GM18498 (cell line): ENCODE results near the gene COPS9.

Source experiments
- ATAC-seq: cut with Tn5 transposase; IDR thresholded peaks from one replicate; pipeline ENCODE4 v1.9.1; 2021; ENCODE audit warnings: mild to moderate bottlenecking, moderate library complexity; ENCODE audit not compliant: unreplicated experiment

Gene COPS9

DNA sequence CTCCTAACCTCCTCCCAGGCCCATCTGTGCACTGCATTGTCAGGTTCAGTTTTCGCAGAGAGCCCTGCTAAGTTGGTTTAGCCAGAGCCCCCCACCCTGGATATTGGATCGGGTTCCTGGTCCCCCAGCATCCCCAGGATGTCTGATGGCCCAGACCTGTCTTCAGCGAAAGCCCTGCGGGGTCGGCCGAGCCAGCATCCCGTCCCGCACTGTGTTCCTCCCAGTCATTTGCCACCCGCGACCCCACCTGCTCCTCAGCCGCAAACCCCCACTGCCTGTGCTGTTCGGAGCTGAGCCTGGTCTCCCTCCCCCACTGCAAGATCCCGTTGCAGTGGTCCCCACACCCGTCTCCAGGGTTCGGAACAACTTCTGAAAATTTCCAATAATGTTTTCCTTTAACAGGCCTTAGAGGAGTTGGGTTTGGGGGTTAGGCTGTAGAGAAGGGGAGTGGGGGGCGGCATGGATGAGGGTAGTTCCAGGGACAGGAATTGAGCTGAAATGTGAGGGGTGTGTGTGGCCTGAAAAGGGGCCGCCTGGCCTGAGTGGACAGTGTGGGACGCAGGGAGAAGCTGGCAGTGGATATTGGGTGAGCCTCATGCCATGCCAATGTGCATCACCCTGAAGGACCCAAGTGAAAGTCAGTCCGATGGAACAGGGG lies 1.6 kb upstream of the COPS9 start:
- ATAC-seq = no peak

DNA sequence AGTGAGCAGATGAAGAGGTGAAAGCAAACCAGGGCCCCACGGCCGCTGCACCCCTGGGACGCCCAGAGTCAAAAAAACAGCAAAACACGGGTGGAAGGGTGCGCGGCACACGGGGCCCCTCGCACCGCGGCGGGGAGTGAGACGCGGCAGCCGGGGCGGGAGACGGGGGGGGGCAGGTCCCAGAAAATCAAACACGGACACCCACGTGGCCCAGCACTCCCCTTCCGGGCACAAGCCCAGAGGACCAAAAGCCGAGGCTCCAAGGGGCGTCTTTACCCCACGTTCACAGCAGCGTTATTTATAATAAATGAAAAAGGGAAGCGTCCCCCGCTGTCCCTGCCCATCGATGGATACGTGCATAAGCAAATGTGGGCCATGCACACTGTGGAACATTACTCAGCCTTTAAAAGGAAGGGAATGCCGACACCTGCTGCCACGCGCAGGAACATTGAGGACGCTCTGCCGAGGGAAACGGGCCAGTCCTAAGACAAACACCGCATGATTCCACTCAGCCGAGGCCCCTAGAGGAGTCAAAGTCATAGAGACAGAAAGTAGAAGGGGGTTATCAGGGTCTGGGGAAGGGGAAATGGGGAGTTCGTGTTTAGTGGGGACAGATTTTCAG lies 677 bp upstream of the COPS9 start:
- ATAC-seq = peak; percentile 19

DNA sequence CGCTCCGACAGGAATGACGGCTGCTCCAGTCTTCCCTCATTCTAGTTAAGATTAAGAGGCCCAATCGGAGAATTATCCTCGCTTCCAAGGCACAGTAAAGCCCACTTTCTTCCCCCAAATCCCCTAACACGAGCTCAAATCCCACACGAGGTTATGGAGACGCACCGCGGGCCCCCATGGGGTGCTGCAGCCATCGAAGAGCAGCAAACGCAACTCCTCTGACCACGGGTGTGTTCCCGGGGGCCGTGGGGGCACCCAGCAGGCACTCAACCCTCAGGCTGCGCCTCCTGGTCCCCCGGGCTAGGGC lies 446 bp downstream of the COPS9 start:
- peak; percentile 25 for ATAC-seq

DNA sequence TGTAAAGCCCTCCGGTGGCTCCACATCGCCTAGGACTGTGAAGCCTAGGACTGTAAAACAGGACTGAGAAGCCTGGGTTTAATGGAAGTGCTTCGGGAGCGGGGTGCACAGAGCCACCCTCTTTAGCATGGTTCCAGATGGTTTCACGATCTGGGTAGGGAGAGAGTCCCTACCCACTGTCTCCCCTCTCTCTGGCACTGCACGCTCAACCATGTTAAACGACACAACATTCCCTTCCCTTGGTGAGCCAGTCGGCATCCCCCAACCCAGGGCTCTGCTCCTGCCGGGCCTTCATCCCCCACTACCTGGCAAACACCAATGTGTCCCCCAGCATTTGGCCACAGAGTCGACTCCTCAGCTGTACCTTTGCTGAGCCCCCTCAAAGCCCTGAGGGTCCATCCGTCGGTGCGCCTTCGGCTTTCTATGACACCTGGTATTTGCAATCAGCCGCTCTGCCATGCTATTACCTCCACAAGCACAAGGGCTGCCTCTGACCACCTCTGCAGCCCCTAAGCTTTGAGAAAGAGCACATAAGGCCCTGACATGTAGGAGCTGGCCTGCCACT lies 1.1 kb downstream of the COPS9 start:
- ATAC-seq = no peak

DNA sequence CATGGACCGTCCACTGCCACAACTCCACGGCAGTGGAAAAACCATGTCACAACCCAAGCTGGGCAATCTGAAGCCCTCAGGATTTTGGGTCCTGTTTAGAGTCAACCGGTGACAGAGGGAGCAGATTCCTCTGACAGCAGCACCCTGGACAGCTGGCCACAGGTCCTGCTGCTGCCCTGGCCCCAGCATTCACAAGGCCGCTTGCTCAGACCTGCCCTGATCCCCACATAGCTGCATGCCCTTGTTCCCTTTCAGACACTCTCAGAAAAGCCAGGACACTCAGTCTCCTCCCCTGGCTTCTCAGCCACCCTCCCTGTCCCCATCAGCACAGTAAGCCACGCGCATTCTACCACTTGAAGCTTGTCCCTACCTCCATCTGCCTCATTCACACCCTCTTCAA lies 1.6 kb downstream of the COPS9 start:
- no peak for ATAC-seq

DNA sequence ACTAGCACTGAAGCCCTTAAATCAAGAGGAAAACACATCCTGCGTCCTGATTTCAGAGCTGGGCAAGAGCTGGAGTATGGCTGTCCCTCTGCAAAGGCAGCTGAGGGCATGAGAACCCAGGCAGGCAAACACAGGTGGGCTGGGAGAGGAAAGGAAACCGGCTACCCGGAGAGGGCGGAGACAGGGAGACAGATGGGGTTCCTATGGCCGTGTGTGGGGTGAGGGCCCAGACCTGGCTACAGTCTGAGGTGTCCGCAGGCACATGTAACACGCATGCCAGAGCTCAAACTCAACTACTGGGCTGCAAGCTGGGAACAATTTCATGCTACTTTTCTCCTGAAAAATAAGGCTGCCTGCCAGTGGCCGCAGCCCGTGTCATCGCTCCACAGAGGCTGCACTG lies 2.7 kb downstream of the COPS9 start:
- no peak for ATAC-seq

DNA sequence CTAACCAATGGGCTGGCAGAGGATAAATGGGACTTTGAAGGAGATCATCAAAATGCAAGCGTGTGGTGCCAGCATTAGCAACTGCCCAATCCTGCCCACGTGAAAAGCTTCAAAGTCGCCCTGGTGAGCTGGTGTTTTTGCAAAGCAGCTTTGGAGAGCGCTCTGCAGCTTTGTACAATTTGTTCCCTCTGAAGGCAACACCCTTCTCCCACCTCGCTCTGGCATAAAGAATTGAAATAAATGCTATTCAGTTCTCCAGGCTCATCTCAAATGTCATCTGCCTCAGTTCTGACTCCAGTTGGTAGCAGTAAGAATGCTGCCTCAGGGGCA lies 3.5 kb downstream of the COPS9 start:
- no peak for ATAC-seq

DNA sequence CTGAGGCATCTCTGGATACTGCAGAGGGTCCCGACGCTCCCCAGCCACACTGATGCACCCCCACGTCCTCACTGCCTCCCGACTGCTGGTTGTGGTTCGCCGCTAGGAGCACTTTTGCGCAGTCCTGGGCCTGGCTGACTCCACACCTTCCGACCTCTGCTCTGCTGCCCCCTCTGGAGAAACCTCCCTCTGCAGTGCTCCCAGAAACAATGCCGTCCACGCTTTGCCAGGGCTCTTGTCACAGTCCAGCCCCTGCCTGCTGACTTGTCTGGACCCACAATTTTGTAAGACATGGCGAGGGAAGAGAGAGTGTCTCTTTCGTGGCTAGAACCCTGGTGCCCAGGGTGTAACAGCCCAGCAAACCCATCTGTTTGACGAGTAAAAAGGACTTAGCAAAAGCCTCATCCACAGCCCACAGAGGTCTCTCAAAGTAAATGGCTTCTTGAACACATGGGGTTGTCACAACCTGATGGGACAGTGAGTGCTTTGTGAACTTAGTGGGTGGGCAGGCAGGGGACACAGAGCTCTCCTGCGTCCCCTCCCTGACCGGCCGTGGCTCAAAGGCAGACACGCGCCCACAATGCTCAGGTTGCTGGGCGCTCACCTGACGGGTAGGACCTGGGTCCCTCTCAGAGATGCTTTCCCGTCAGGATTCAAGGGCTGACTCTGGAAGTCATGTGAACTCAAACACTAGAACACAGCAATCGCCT lies 4.0 kb downstream of the COPS9 start:
- no peak for ATAC-seq

DNA sequence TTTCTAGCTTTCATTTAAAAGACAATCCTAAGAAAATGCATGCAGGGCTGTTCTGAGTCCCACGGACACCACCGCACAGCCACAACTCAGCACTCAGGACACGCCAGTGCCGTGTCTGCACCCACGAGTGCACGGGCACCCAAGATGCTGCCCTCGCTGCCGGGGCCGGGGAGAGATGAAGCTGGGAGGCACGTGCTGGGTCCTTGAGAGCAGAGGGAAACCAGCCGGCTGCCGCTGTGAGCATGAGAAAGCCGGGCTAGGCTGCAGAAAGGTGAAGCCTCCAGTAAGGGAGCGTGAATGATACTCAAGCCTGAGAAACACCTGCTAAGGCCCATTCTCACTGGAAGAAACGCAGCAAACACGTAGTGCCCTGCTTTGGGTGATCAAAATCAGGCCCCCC lies 4.8 kb downstream of the COPS9 start:
- no peak for ATAC-seq

DNA sequence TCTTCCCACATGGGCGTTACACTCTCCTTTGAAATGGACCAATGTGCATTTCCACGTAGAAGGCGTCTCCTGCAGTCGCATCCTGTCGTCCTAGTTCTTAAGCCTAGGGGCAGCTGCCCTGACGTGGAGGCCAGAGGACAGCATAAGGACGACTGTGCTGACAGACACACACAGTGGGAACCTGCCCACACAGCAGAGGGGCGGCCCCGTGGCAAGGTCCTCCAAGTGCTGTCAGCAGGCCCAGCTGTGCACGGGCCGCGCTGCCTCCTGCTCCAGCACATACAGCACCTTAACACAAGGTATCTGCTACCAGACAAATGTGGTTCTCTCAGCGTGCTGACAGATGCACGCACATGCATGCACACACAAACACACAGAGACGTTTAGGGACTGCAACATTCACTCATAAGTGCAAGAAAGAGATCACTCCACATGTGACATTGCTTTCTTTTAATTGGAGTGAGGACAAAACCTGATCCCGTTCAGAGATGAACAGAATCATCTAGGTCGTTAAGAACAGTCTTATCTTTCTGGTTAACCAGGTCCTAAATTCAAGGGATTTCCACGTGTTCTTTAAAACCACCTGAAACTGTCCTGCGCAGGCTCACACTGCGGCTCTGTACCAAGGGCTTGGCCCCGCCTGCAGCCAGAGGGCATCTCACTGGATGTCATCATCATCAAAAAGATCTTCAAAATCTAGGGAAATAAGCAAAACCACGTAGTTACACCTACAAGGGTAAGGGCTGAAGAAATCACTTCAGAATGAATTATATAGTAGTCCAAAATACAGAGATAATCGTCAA lies 5.5 kb downstream of the COPS9 start:
- ATAC-seq = no peak

DNA sequence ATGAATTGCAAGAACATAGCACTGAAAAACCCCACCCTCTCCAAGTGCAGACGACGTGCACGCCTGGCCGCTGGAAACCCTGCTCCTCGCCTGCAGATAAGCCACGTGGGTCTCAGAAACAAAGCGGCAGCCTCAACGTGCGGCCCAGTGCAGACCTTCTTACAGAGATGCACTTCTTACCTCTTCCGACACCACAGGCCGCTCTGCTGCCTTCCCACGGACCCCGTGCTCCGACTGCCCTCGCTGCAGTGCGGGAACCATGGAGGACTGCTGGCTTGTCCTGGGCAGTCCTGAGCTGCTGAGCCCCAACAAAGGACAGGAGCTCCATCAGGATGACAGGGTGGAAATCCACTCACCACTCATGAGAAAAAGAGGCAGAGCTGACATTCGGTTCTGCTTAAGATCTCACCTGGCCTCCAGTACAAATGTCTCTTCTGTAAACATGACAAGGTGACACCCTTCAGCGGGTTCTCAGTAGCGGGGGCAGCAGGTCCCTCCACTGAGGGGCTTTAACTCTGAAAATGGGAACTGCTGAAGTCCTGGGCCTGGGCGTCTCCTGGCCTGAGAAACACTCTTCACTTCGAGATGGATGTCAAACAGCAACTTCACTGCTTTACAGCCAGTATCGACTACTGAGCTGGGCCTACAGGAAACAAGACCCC lies 6.2 kb downstream of the COPS9 start:
- ATAC-seq = no peak

DNA sequence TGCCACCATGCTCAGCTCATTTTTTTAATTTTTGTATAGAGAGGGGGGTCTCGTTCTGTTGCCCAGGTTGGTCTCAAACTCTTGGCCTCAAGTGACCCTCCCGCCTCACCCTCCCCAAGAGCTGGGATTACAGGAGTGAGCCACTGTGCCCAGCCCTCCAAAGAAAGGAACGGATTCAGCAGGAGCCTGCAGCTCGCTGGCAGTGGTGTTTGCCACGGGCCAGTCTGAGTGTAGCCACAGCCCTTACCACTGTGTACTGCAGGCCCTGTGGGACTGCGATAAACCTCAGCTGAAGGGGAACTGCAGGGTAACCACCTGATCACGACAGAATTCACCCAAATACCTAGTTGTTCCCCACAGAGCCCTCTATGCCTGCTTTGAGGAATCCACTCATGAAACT lies 6.8 kb downstream of the COPS9 start:
- no peak for ATAC-seq

DNA sequence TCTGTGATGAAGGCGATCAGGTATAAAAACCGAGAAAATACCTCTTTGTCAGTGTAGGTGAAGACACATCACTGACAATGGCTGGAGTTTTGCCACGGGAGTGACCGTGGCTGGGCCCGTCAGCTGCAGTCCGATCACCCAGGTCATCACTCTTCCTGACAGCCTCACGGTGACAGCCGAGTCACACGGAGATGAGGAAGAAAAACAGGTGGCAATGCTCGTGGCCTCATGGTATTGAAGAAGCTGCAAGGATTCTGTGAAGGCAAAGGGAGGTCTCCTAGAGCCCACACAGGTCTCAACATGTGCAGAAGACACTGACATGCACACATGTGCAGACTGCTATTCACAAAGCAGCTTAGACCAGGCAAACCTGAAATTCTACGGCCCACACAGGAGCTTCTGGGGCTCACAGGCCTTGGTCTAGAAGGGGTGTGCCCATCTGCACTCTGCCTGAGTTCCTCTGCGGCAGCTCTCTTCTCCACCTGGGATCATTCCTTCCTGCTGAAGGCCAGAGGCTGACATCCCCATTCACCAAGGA lies 7.4 kb downstream of the COPS9 start:
- no peak for ATAC-seq

DNA sequence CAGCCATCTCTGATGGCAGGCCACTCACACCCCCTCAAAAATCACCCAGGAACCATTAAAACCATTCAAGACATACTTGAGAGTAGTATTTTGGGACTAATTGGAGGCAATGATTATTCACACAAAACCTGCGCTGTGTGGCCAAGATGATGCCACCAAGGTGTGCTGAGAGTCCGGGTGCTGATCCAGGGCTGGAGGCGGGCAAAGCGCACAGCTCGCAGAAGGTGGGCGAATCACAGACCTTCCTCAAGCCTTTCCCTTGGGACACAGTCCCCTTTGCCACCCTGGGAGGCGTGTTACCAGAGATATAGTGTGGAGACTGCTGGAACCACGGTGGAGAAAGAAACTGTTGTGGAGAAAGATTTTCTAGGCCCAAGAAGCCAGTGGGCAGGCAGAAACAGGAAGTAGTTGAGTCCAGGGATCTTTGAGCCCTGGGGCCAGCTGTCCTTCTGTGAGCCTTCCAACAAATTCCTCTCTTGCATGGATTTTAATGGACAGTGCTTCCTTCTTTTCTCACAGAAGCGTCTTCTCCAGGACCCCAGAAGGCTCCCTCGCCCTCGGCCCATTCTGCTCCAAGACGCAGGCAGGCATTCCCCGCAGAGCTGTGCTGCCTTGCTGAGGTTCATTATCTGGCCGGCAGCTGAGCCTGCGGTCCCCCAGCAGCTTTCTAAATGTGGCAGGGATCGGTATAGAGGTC lies 8.0 kb downstream of the COPS9 start:
- no peak for ATAC-seq

DNA sequence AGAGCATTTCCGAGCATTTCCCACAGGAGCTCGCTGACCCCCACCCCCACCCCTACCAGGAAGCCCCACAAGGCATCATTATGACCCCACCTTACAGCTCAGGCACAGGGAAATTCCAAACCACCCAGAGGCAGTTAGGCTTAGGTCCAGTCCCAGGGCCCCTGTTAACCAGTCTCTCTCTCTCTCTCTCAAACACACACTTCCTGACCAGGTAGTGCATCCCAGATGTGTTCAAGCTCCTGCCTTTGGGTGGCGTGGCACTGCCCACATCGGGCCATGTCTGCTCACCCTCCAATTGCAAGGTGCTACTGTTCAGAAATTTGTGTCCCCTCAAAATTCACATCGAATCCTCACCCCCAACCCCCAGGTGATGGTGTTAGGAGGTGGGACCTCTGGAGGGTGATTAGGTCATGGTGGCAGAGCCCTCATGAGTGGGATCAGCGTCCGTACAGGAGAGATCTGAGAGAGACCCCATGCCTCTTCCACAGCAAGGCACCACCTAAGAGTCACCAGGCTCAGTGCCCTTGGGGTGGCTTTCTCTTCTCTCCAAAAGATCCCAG lies 8.8 kb downstream of the COPS9 start:
- ATAC-seq = no peak

DNA sequence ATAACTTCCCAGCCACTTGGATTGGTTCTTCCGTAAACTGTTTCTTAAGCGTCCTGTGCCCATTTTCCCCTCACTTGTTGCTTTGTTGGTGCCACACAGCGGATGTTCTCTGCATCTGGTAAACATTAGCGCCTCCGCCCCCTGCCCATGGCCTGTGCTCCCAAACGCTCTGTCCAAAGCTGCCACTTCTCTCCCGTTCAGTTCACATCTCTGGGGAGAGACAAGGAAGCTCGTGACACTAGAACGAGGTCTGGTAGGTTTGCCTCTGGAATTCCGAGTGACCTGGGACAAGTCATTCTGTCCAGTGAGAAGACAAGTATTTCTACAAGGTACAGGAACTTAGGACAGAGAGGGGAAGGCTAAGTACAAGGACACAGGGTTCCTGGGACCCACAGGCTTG lies 9.4 kb downstream of the COPS9 start:
- no peak for ATAC-seq

DNA sequence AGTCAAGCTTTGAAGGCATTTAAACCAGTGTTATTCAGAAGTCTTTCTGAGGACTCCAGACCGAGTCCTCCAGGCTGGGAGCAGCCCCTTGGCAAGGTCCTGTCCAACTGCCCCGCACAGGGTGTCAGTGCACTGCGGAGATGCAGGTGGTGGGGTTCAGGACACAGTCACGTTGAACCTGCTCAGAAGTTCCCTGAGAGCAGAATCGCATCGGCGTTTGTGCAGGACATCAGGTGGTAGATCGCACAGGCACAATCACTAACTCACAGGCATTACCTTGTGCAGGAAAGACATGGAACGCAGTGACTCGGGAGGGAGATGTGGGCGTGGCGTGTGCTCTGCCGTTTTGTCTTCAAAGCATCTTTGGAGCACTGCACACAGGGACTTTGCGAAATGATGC lies 10.4 kb downstream of the COPS9 start:
- no peak for ATAC-seq

DNA sequence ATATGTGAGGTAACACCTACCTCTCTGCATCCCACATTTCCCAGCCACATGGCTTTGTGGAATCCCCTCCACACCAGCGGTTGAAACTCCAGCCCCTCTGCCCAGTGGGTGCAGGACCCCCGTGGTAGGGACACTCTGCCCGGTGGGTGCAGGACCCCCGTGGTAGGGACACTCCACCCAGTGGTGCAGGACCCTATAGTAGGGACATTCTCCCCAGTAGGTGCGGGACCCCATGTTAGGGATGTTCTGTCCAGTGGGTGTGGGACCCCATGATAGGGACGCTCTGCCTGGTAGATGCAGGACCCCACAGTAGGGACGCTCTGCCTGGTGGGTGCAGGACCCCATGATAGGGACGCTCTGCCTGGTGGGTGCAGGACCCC lies 11.5 kb downstream of the COPS9 start:
- no peak for ATAC-seq

DNA sequence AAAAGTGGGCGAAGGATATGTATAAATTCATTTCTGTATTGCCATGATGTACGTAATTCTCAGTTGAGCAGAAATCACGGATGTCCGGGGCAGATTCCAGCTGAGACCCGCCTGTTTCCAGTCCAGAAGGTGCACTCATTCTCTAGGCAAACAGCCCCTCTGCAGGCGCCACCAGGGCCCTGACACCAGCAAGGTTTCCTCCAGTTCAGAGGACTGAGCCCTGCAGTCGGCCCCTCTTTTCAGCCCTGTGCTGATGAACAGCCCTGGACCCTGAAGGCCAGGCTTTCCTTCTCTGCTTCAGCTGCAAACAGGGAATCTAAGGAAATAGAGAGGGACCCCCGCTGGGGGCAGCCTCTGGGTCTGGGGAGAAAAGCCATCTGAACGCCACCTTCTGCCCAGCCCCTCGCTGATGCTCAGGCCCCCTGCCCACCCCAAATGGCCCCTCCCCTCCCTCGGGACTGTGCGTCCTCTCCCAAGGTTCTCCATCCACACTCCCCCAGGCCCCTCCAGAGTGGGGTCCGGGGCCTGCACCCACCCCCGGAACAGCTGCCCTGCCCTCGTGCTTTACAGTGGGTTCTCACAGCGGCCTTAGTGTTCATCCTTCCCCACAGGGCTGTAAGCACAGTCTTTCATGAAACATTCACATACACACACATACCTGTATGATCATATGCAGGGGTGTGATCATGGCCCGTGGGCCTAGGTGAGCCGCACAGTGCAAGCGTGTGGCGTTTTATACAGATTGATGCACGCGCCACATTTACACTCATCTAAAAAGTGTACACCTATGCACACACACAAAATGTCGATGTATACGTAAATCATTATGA lies 12.1 kb downstream of the COPS9 start:
- no peak for ATAC-seq
